ENCODE results near the gene EFCAB6. TPM values are rescaled to one million over a fixed set of nuclear protein-coding genes. Genes with fewer than 3 reads are reported as not detected.

The EFCAB6 gene
- total and polyA plus RNA-seq, 7 donors, result 0.45 to 5.7 (median 1.8) TPM

GRCh38 chr22:43567691-43568324 lies 244.3 kb downstream of the EFCAB6 start:
- Histone ChIP-seq H3K4me1 (no peaks in the 10 kb centered on the region), H3K27me3 (no peaks in the 10 kb centered on the region), H3K27ac (no peak overlapping the region), H3K36me3 (no peaks in the 10 kb centered on the region), H3K4me3 (no peak overlapping the region), H3K9me3 (no peaks in the 10 kb centered on the region)
- 79 to 81% methylated on average over 8 of the region's 8 CpGs for WGBS, 2 donors
- TF ChIP-seq CTCF (IDR thresholded peaks at IDR 0.05) (no peak), POLR2A (IDR thresholded peaks at IDR 0.05) (no peak), EP300 (IDR thresholded peaks at IDR 0.05) (no peak), POLR2AphosphoS5 (IDR thresholded peaks at IDR 0.05) (no peak)
- no peak for DNase-seq
- intact Hi-C loops (cut with DNase I), result no loop called here

GRCh38 chr22:43566561-43567332 lies 245.4 kb downstream of the EFCAB6 start:
- no peak for DNase-seq
- Histone ChIP-seq H3K9me3 (no peaks in the 10 kb centered on the region), H3K27ac (no peak overlapping the region), H3K27me3 (no peaks in the 10 kb centered on the region), H3K4me1 (no peaks in the 10 kb centered on the region), H3K36me3 (no peaks in the 10 kb centered on the region), H3K4me3 (no peak overlapping the region)
- intact Hi-C loops (cut with DNase I), result no loop called here
- TF ChIP-seq POLR2AphosphoS5 (IDR thresholded peaks at IDR 0.05) (no peak), EP300 (IDR thresholded peaks at IDR 0.05) (no peak), POLR2A (IDR thresholded peaks at IDR 0.05) (no peak), CTCF (IDR thresholded peaks at IDR 0.05) (no peak)
- WGBS, 2 donors, result 73 to 79% methylated on average over 9 of the region's 9 CpGs

GRCh38 chr22:43566021-43566420 lies 246.1 kb downstream of the EFCAB6 start:
- 78 to 79% methylated on average over 9 of the region's 9 CpGs for WGBS, 2 donors
- Histone ChIP-seq H3K4me3 (no peak overlapping the region), H3K36me3 (no peaks in the 10 kb centered on the region), H3K9me3 (no peaks in the 10 kb centered on the region), H3K27me3 (no peaks in the 10 kb centered on the region), H3K27ac (no peak overlapping the region), H3K4me1 (no peaks in the 10 kb centered on the region)
- no peak for TF ChIP-seq POLR2AphosphoS5 (IDR thresholded peaks at IDR 0.05)
- no peak for TF ChIP-seq POLR2A (IDR thresholded peaks at IDR 0.05)
- TF ChIP-seq EP300 (IDR thresholded peaks at IDR 0.05), result no peak
- TF ChIP-seq CTCF (IDR thresholded peaks at IDR 0.05), result no peak
- no peak for DNase-seq
- intact Hi-C loops (cut with DNase I), result no loop called here

- no peak overlapping the region for H3K27ac ChIP-seq
- H3K4me3 ChIP-seq, result no peak overlapping the region
- H3K36me3 ChIP-seq, result no peaks in the 10 kb centered on the region
- H3K4me1 ChIP-seq, result no peaks in the 10 kb centered on the region
- WGBS, 2 donors, result 92 to 96% methylated on average over 6 of the region's 6 CpGs
- intact Hi-C loops (cut with DNase I), result no loop called here
- DNase-seq, result no peak
- no peaks in the 10 kb centered on the region for H3K9me3 ChIP-seq
- no peaks in the 10 kb centered on the region for H3K27me3 ChIP-seq
- TF ChIP-seq CTCF (IDR thresholded peaks at IDR 0.05), result no peak
These were observed 247.2 kb downstream of the EFCAB6 start for GRCh38 chr22:43564859-43565258.
